ENCODE results near the gene ELF3.
A peak's percentile ranks its signal among the peaks of the same experiment; 100 is the strongest.
"Not testable (repeated sequence)": the region's sequence is repeated elsewhere in the genome, so short reads cannot be mapped to it uniquely, and the experiment has no call there.

ELF3 gene

GRCh38 chr1:202009326-202010179 lies 834 bp upstream of the ELF3 start:
- peak; percentile 59 for DNase-seq

- no peak for DNase-seq
These were observed 1.6 kb downstream of the ELF3 start for GRCh38 chr1:202011994-202012393.

- DNase-seq = no peak
These were observed 2.4 kb downstream of the ELF3 start for GRCh38 chr1:202012544-202013478.

- DNase-seq = no peak
These were observed 3.2 kb downstream of the ELF3 start for GRCh38 chr1:202013603-202014002.

- no peak for DNase-seq
These were observed 3.7 kb downstream of the ELF3 start for GRCh38 chr1:202014060-202014459.

GRCh38 chr1:202014915-202015661 lies 4.7 kb downstream of the ELF3 start:
- no peak for DNase-seq

GRCh38 chr1:202015662-202015937 lies 5.2 kb downstream of the ELF3 start:
- DNase-seq = no peak

GRCh38 chr1:202016022-202016810 lies 5.8 kb downstream of the ELF3 start:
- no peak for DNase-seq

GRCh38 chr1:202016811-202017748 lies 6.7 kb downstream of the ELF3 start:
- DNase-seq = no peak

GRCh38 chr1:202017749-202018467 lies 7.5 kb downstream of the ELF3 start:
- no peak for DNase-seq

- DNase-seq = no peak
These were observed 8.3 kb downstream of the ELF3 start for GRCh38 chr1:202018468-202019234.

- not testable (repeated sequence) for DNase-seq
These were observed 8.8 kb downstream of the ELF3 start for GRCh38 chr1:202019235-202019558.

- DNase-seq = no peak
These were observed 12.6 kb downstream of the ELF3 start for GRCh38 chr1:202023001-202023433.

GRCh38 chr1:202029171-202029665 lies 18.8 kb downstream of the ELF3 start:
- DNase-seq = no peak

GRCh38 chr1:202029727-202030126 lies 19.3 kb downstream of the ELF3 start:
- no peak for DNase-seq

GRCh38 chr1:202031796-202032195 lies 21.4 kb downstream of the ELF3 start:
- DNase-seq = no peak

GRCh38 chr1:202034149-202034682 lies 23.8 kb downstream of the ELF3 start:
- DNase-seq = no peak

- DNase-seq = no peak
These were observed 24.5 kb downstream of the ELF3 start for GRCh38 chr1:202034683-202035462.
